HPDE6-E6E7 (cell line): ENCODE results near the gene HNF1A.

ENCODE experiments used
- DNase-seq: peaks from one replicate; pipeline ENCODE4 v3.0.0; 2011; ENCODE audit warnings: missing footprints; ENCODE audit errors: extremely low spot score

The HNF1A gene

GRCh38 chr12:120959111-120959878 is 19.0 kb upstream of the HNF1A start:
- DNase-seq: no peak

- DNase-seq: no peak
Measured at GRCh38 chr12:120960657-120961056, 17.7 kb upstream of the HNF1A start.

- no peak for DNase-seq
Measured at GRCh38 chr12:120961604-120962531, 16.5 kb upstream of the HNF1A start.

- peak; percentile 92 for DNase-seq
Measured at GRCh38 chr12:120962532-120963020, 15.8 kb upstream of the HNF1A start.

- no peak for DNase-seq
Measured at GRCh38 chr12:120964298-120964697, 14.0 kb upstream of the HNF1A start.

GRCh38 chr12:120965534-120966091 is 12.7 kb upstream of the HNF1A start:
- no peak for DNase-seq

- no peak for DNase-seq
Measured at GRCh38 chr12:120970310-120970709, 8.0 kb upstream of the HNF1A start.

GRCh38 chr12:120971299-120972180 is 6.8 kb upstream of the HNF1A start:
- peak; percentile 76 for DNase-seq

- no peak for DNase-seq
Measured at GRCh38 chr12:120972870-120973543, 5.3 kb upstream of the HNF1A start.

- no peak for DNase-seq
Measured at GRCh38 chr12:120977531-120978295, 630 bp upstream of the HNF1A start.

GRCh38 chr12:120979220-120979861 is 998 bp downstream of the HNF1A start:
- DNase-seq: no peak

- DNase-seq: no peak
Measured at GRCh38 chr12:120979862-120980696, 1.7 kb downstream of the HNF1A start.

GRCh38 chr12:120980800-120981368 is 2.5 kb downstream of the HNF1A start:
- no peak for DNase-seq

- DNase-seq: no peak
Measured at GRCh38 chr12:120981407-120981941, 3.1 kb downstream of the HNF1A start.

- DNase-seq: no peak
Measured at GRCh38 chr12:120982659-120983058, 4.3 kb downstream of the HNF1A start.

- no peak for DNase-seq
Measured at GRCh38 chr12:120983759-120984158, 5.4 kb downstream of the HNF1A start.

- DNase-seq: no peak
Measured at GRCh38 chr12:120984351-120984898, 6.1 kb downstream of the HNF1A start.

- no peak for DNase-seq
Measured at GRCh38 chr12:120988234-120988633, 9.9 kb downstream of the HNF1A start.
